ENCODE measurements around the gene BCL2L14. TPM values are rescaled to one million over a fixed set of nuclear protein-coding genes. Genes with fewer than 3 reads are reported as not detected.

The BCL2L14 gene
- total RNA-seq (2022; extraction: Qiagen RNA extraction; ENCODE audit: low read depth): not detected in 5 replicates

GRCh38 chr12:12070674-12071656 is at the start of gene BCL2L14:
TSS of gene BCL2L14 (plus strand) at chr12:12070939. CDS start at chr12:12079306, 8,367 bp downstream.

Other genes with a start within 250 kb of the BCL2L14 start
- 11.7 to 18.9 TPM (median 18.7 TPM) in 5 replicates for gene LRP6, start 196.1 kb downstream of the BCL2L14 start, total RNA-seq (2022; extraction: Qiagen RNA extraction; ENCODE audit: low read depth)

Measured in A549 treated with CpdA at 1 μM for 4 hours (cell line).